Measurements from ENCODE around the gene P2RX2. TPM values are rescaled to one million over a fixed set of nuclear protein-coding genes. Genes with fewer than 3 reads are reported as not detected.

P2RX2 gene
- total RNA-seq, 4 donors from 2014 or later, result not detected

DNA sequence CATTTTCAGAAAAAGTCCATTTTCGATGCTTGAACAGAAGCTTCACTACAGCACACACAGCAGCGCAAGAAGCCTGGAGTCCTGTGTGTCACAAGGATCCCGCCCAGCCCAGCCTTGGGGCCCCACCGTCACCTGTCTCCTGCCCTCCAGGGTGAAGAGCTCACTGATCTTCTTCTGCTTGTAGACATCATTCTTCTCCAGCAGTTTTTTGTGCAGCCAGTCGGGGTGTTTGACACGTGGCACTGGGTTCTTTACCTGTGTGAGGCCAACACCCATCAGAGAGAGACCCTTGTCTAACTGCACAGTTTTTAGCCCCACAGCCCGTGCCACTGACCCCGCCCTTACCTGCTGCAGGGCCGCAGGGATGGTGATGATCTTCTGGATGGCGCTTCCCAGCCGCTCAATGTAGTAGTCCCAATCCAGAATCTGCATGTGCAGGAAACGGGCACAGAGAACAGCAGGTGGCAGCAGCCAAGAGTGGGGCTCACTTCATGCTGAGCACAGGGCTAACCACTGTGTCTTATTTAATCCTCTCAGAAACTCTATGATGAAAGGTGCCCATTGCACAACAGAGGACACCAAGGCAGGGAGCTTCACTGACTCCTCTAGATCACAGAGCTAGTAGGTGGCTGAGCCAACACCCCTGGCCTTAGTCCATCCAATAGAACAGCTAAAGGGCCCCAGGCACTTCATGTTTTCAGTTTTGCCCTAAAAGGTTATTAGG is 38.6 kb downstream of the P2RX2 start:
- no peak for TF ChIP-seq CTCF (IDR thresholded peaks at IDR 0.05; ENCODE audit: low read depth)

DNA sequence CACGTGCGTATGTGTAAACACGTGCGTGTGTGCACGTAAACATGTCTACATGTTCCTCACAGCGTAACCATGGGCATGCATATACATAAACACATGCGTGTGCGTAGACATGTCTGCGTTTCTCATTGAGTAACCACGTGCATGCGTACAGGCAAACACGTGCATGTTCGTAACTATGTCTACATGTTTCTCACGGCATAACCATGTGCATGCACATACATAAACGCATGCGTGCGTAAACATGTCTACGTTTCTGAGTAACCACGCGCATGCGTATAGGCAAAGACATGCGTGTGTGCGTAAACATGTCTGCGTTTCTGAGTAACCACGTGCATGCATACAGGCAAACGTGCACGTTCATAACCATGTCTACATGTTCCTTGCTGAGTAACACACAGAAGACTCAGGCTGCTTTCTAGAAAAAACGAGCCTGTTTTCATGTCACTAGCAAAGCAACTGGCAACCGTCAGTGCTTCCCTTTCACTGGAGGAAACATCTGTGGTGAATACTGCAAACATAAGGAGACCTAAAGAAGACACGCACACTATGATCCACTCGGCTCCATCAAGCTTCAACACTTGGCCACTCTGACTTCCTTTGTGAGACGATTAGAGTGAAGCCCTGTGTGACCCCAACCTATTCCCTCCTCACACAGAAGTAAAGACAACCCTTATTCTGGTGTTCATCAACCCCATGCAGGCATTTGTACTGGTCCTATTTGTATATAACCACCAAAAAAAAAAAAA is 39.7 kb downstream of the P2RX2 start:
- TF ChIP-seq CTCF (IDR thresholded peaks at IDR 0.05; ENCODE audit: low read depth), result no peak

DNA sequence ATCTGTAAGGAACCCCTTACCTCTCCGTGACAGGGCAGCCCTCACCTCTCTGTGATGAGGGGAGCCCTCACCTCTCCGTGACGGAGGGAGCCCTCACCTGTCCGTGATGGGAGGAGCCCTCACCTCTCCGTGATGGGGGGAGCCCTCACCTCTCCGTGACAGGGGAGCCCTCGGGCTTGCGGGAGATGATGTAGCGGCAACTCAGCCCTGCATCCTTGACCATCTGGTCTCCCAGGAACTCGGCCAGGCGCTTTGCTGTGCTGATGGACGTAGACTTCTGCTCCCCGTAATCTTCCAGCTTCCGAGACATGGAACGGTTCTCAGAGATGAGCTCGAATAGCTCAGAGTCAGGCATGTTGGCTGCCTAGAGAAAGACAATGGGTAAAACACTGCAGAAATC is 40.6 kb downstream of the P2RX2 start:
- no peak for TF ChIP-seq CTCF (IDR thresholded peaks at IDR 0.05; ENCODE audit: low read depth)

DNA sequence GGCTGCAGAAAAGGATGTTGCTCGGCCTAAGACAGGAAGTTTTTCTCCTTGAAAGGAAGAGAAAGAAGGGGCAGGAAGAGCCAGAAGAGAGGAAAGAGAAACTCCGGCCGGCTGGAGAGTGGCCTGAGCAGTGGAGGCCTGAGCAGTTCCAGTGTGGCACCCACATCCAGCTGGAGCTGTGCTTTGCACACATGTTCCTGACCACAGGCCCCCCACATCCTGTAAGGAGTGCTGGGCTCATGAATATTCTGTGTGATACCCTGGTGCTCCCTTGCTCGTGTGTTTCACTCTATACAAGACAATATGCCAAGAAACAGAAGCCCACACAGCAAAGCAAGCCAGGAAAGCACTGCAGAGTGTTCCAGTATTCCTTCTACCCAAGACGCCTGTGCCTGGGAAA is 41.5 kb downstream of the P2RX2 start:
- no peak for TF ChIP-seq CTCF (IDR thresholded peaks at IDR 0.05; ENCODE audit: low read depth)

DNA sequence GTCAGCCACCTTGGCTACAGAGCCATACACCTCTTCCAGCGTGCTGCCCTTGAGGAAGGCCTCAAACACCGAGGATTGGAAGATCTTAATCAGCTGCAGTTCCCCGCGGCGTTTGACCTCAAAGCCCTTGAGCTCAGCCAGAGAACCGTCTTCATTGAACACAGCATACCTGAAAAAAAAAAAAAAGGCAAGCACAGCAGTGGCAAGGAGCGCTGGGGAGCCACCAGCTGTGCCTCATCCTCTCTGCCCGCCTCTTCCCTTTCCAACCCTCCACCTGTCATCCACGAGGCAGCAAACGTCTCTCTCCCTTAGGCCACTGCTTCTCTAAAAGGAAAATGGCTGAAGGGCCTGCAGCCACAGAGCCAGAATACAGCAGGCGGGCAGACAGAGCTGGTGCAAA is 42.4 kb downstream of the P2RX2 start:
- TF ChIP-seq CTCF (IDR thresholded peaks at IDR 0.05; ENCODE audit: low read depth), result no peak

- no peak for TF ChIP-seq CTCF (IDR thresholded peaks at IDR 0.05; ENCODE audit: low read depth)
Observed at GRCh38 chr12:132661972-132662371, 43.4 kb downstream of the P2RX2 start.

- TF ChIP-seq CTCF (IDR thresholded peaks at IDR 0.05; ENCODE audit: low read depth), result no peak
Observed at GRCh38 chr12:132662901-132663755, 44.6 kb downstream of the P2RX2 start.
